ENCODE data around the gene SH2D3C. TPM values are rescaled to one million over a fixed set of nuclear protein-coding genes. Genes with fewer than 3 reads are reported as not detected.

Gene SH2D3C
- polyA plus RNA-seq, 1 experiment = 0.04 TPM

- TF ChIP-seq CTCF (IDR thresholded peaks at IDR 0.05; ENCODE audit: insufficient read depth, low read depth, low read length) = no peak
- POLR2A ChIA-PET = no interaction called here
- no peak for DNase-seq (ENCODE audit: low read depth)
- H3K36me3 ChIP-seq (ENCODE audit: control insufficient read depth, insufficient read depth, low read length) = peaks cover 39% of the 10 kb centered on the region
- H3K27me3 ChIP-seq (ENCODE audit: control insufficient read depth, insufficient read depth, low read length) = no peaks in the 10 kb centered on the region
- no peak overlapping the region for H3K4me3 ChIP-seq (ENCODE audit: low read depth, low read length)
- CTCF ChIA-PET = interaction anchor here (0.7 to 1.6 kb wide), 2 partner anchors 9 to 51 kb away, joined by 3 to 4 read pairs; no protein-coding TSS in a partner anchor
Measured at GRCh38 chr9:127818574-127818973, 40.1 kb upstream of the SH2D3C start.

- H3K36me3 ChIP-seq (ENCODE audit: control insufficient read depth, insufficient read depth, low read length) = peaks cover 45% of the 10 kb centered on the region
- H3K4me3 ChIP-seq (ENCODE audit: low read depth, low read length) = no peak overlapping the region
- no peaks in the 10 kb centered on the region for H3K27me3 ChIP-seq (ENCODE audit: control insufficient read depth, insufficient read depth, low read length)
- CTCF ChIA-PET = interaction anchor here (0.7 to 2.0 kb wide), 6 partner anchors 9 to 82 kb away, joined by 3 to 10 read pairs (median 3); partner anchors contain the start of gene CDK9
- no peak for TF ChIP-seq CTCF (IDR thresholded peaks at IDR 0.05; ENCODE audit: insufficient read depth, low read depth, low read length)
- no peak for DNase-seq (ENCODE audit: low read depth)
- POLR2A ChIA-PET = no interaction called here
Measured at GRCh38 chr9:127817881-127818434, 39.5 kb upstream of the SH2D3C start.

- CTCF ChIA-PET = interaction anchor here (1.2 to 2.0 kb wide), 4 partner anchors 11 to 83 kb away, joined by 3 to 10 read pairs (median 3); partner anchors contain the start of gene CDK9
- H3K36me3 ChIP-seq (ENCODE audit: control insufficient read depth, insufficient read depth, low read length) = peaks cover 49% of the 10 kb centered on the region
- H3K4me3 ChIP-seq (ENCODE audit: low read depth, low read length) = no peak overlapping the region
- DNase-seq (ENCODE audit: low read depth) = no peak
- no peak for TF ChIP-seq CTCF (IDR thresholded peaks at IDR 0.05; ENCODE audit: insufficient read depth, low read depth, low read length)
- POLR2A ChIA-PET = no interaction called here
- no peaks in the 10 kb centered on the region for H3K27me3 ChIP-seq (ENCODE audit: control insufficient read depth, insufficient read depth, low read length)
Measured at GRCh38 chr9:127816728-127817127, 38.3 kb upstream of the SH2D3C start.

- ChIA-PET POLR2A (no interaction called here), CTCF (interaction anchor here (2.0 kb wide), 1 partner anchor 54 kb away, joined by 10 read pairs; no protein-coding TSS in a partner anchor)
- H3K4me3 ChIP-seq (ENCODE audit: low read depth, low read length) = no peak overlapping the region
- H3K27me3 ChIP-seq (ENCODE audit: control insufficient read depth, insufficient read depth, low read length) = no peaks in the 10 kb centered on the region
- peaks cover 49% of the 10 kb centered on the region for H3K36me3 ChIP-seq (ENCODE audit: control insufficient read depth, insufficient read depth, low read length)
- DNase-seq (ENCODE audit: low read depth) = no peak
- TF ChIP-seq CTCF (IDR thresholded peaks at IDR 0.05; ENCODE audit: insufficient read depth, low read depth, low read length) = no peak
Measured at GRCh38 chr9:127816362-127816725, 37.9 kb upstream of the SH2D3C start.

- no peak for DNase-seq (ENCODE audit: low read depth)
- ChIA-PET CTCF (interaction anchor here (2.0 kb wide), 1 partner anchor 54 kb away, joined by 10 read pairs; no protein-coding TSS in a partner anchor), POLR2A (no interaction called here)
- H3K4me3 ChIP-seq (ENCODE audit: low read depth, low read length) = no peak overlapping the region
- H3K36me3 ChIP-seq (ENCODE audit: control insufficient read depth, insufficient read depth, low read length) = peaks cover 46% of the 10 kb centered on the region
- H3K27me3 ChIP-seq (ENCODE audit: control insufficient read depth, insufficient read depth, low read length) = no peaks in the 10 kb centered on the region
- TF ChIP-seq CTCF (IDR thresholded peaks at IDR 0.05; ENCODE audit: insufficient read depth, low read depth, low read length) = no peak
Measured at GRCh38 chr9:127815512-127816361, 37.3 kb upstream of the SH2D3C start.
